Kidney tubule cell (primary cell): ENCODE measurements around the gene SCEL.
"Not testable (repeated sequence)": the region's sequence is repeated elsewhere in the genome, so short reads cannot be mapped to it uniquely, and the experiment has no call there.

ENCODE experiments used
- DNase-seq: peaks from one replicate; pipeline ENCODE4 v3.0.0-alpha.2; 2018; ENCODE audit warnings: low spot score

Gene SCEL, protein sequence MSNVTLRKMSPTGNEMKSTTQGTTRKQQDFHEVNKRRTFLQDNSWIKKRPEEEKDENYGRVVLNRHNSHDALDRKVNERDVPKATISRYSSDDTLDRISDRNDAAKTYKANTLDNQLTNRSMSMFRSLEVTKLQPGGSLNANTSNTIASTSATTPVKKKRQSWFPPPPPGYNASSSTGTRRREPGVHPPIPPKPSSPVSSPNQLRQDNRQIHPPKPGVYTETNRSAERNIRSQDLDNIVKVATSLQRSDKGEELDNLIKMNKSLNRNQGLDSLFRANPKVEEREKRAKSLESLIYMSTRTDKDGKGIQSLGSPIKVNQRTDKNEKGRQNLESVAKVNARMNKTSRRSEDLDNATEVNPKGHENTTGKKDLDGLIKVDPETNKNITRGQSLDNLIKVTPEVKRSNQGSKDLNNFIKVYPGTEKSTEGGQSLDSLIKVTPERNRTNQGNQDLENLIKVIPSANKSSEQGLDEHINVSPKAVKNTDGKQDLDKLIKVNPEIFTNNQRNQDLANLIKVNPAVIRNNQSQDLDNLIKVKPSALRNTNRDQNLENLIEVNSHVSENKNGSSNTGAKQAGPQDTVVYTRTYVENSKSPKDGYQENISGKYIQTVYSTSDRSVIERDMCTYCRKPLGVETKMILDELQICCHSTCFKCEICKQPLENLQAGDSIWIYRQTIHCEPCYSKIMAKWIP

DNA sequence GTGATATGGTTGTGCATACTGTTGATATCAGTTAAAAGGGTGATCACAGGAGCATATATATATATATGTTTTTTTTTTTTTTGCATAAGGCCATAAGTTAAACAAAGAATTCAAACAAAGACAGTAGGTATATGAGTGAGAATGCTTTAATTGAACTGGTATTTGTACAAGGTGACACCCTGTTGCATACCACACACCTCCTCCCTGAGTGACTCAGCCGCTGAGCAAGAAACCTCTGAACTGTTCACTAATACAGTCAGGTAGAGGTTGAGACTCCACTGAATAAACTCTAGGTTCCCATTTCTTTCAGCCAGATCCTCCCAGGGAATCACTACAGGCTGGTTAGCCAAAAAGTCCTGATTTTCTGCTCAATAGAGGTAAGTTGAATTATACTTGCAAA is at the start of gene SCEL:
TSS of gene SCEL (plus strand) at position 259 of the 400 bp plus-strand sequence. CDS start 20,170 bp downstream, outside the sequence.
- DNase-seq, result peak; percentile 89

DNA sequence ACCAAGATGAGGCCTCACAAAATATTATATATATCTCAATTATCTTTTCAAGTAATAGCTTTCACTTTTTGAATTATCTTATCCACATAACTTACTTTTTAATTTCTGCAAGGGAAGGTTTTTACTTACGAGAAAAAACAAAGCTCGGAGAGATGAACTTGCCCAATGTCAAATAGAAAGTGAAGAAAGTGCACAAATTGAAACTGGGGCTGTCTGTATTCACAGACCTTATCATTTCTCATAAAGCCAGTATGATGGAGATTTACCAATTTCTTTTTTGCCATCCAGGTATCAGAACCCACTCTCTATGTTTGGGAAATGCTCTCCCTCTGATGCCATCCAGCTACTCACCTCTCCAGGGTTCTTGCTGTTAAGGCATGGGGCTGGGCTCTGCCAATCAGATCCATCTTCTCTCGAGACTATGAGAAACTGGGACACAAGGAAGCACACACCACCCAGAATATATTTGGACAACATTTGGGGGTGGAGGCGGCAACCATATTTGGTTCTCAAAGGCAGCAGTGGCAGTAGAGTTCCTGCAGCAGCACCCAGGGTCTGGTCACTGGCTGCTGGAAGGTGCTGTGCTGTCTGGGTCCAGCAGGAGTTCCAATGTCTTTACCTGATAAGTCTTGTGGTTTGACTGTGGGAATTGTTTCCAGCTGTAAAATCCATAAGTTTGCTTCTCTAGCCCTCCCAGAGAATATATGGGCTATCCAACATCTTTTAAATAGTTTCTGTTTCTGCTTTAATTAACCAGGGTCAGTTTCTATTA is 45.8 kb upstream of the SCEL start:
- DNase-seq, result no peak

DNA sequence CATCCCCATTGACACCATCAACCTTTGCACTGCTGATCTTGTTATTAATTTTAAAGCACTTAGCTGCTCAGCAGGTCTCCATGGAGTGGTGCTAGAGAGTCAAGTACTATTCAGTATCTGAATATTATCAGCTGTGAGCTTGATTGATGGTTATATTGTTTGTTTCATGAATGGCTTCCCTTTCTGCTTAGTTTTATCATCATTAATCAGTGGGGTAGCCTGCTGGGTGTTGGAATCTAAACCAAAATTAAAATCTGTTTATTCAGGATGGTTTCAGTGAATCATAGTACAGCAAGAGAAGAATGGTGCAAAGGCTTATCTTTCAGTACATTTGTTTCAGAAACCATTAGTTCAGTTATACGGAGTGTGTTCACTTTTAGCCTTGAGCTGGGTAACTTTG is 42.5 kb upstream of the SCEL start:
- peak; percentile 60 for DNase-seq

DNA sequence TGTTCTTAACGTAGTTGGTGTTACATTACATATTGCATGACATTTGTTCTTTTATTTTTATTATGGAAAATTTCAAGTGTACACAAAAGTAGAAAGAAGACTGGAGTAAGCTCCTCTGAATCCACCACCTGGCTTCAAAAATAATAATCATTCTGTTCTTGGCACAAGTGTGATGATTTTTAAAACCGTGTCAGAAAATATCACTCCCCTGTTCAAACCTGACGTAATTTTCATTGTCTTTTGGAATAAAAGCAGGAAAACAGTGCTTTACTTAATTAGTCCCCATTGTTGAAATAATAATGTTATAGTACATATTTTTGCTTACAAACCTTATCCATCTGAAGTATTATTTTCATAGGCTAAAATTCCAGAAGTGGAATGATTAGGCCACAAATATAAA is 41.3 kb upstream of the SCEL start:
- no peak for DNase-seq

DNA sequence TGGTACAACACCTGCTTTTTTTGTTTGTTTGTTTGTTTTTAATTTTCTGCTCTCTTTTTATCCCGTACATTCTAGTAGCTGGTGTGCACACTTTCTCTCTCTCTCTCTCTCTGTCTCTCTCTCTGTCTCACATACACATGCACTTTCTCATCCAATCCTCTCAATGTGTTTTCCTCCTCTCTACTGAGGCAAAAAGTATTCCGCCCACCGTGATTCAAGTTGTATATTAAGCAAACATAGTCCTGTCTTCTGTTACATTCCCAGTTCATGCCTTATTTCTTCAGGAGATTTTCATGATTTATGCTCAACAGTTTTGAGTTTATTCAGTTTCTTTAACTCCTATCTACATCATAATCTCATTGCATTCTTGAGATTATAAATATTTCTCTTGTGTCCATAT is 38.2 kb upstream of the SCEL start:
- DNase-seq, result no peak

DNA sequence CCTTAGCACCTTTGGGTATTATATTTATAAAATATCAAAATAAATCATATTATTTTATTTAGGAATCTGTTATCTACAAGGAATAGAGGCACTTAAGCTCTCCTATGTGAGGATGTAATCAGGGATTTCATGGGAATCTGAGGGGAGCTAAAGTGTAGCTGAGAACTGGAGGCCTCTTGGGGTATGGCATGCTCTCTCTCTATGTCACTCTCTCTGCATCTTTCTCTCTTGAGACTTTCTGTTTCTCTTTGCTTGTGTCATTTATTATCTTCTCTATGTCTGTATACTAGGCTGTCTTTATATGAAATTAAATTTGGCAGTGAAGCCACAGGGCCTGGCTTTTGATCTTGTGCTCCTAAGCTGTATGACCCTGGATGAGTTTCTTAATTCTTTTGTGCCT is 37.7 kb upstream of the SCEL start:
- no peak for DNase-seq

DNA sequence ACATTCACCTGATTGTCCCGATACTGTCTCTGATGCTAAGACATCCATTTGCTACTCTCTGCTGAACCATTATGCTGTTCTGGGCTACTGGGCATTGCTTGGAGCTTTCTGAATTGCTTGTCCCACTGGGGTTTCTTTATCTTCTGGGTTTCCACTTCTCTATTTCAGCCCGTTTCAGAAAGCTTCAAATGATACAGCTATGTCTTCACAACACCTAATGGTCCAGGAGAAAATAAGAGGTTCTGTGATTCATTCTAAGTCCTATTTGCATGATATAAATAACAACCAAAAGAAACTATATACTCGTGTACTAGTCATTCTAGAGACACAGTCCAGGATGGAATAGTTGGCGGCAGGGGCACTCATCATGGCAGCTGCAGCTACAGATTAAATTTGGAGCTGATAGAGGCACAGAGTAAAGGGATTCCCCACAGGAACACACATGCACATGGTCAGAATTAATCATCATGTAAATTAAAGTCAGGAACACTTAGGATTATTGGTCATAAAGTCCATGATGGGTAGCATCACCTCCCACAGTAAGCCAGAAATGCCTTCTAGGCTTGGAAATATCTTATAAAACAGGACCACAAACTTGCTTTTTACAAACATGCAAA is 33.3 kb upstream of the SCEL start:
- DNase-seq, result no peak

DNA sequence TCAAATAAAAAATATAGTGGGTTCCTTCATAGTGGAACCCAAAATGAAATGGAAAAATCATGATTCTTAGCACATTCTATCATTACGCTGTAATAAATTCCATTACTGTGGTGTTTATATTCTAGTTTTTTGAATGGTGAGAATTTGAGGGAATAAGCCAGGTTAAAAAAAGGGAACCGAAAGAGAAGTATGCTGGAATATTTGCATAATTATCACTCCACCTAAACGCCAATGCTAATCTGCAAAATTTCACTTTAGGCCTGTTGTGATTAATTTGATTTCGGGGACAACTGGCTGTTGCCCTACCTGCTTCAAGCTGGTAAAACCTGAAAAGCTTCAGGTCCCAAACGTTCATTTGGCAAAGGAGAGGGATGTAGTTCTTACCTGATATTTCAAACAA is 32.1 kb upstream of the SCEL start:
- DNase-seq, result no peak

DNA sequence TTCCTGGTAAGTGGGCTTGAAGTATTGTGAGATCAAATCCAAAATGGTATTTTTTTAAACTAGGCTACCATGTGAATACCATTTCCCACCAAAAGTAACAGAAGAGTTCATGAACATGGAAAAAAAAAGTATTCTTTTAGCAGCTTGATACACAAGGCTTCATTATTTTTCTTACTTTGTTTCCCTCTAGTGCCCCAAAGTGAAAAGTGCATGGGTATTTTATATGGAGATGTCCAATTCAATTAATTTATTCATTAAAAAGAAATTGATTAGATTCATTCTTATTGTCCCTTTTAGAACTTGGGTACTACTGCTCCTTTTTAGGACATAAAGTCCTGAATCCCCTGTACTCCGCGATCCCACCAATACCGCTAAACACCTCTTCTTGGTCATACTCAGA is 28.6 kb upstream of the SCEL start:
- no peak for DNase-seq

DNA sequence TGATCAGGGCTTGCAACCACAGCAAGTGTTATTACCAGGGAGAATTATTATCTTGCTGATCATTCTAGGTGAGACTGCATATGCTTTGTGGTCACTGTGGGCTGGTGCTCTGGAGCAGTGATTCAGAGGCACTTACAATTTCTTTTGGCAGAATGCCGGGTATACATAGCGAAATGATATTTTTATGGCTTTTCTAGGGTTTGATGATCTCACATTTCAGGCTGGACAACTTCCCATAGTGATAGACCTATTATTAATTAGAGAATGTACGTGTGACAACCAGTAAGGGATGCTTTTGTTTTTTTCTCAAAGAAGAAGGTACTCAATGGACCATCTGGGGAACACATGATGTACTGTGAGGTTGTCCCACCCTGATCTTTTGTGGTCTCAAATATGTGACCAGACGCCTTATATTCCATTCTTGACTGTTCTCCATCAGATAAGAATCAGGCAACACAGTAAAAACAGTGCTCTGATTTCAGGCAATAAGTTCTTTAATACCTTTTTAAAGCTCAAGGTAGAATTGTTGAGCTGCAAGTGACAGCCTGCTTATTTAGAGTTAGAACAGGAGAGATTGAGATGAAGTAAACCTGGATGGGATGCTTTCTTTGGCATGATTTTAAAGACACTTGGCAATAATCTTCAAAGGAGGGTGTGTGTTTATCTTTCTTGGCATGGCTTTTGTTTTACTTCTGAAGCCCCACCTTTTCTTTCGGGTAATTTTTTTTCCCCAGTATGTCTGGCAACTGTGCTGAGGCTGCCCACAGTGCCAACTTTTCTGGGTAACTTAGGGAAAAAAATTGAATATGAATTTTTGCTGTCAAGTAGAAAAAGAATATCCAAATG is 27.4 kb upstream of the SCEL start:
- peak; percentile 97 for DNase-seq

DNA sequence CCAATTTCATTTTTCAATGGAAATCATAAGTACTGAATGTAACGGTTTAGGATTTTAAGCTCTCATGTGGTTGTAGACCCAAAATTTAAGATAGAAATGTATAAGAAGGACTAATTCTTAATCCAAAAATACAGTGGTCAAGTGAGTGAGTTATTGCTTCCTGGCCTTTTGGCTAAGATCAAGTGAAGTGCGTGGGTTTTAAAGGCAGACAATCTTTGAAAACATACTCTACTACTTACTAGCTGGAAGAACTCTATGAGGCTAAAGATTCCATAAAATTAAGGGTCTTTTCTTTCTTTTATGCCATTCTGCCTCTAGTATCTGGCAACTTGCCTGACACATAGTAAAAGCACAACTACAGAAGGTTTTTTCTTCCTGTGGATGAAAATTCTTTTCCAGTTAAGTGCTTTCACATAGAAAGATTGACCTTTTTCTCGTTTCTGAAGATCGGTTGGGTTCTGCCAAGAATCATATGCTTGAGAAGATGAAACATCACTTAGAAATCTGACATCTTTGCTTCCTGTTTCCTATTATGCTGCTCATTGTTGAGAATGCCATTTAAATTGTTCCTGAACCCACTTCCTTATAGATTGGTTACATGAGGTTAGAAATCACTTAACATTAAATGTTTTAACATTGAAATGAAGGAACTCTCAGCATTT is 26.4 kb upstream of the SCEL start:
- DNase-seq, result peak; percentile 96

DNA sequence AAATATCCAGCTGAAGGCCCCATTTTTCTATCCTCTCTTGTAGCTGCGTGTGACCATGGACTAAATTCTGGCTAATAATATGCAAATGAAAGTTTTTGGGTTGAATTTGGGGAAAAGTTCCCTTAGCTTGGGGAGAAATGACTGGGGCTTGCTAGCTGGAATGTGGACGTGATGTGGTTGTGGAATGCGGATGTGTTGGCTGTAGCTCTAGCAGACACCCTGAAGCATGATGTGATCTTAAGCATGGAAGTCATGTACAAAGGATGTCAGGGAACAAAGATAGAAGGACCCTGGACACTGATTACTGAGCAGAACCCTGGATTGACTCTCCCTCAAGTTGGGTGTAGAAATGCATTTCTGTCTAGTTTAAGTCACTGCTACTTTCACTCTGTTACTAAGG is 25.4 kb upstream of the SCEL start:
- DNase-seq, result peak; percentile 78

DNA sequence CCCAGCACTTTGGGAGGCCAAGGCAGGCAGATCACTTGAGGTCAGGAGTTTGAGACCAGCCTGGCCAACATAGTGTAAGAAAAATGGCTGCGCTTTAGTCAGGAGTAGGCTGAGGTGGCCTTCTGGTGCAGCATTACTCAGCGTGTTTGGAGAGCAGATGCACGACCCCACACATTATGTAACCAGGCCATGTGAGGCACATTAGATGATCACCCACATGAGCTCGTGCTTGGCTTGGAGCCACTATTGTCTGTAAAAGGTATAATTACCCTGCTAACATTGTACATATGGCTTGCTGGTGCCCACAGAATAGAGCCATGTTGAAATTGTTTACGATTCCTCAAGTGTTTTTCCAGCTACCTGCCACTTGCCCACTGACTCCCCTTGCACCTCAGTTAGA is 24.0 kb upstream of the SCEL start:
- peak; percentile 73 for DNase-seq

DNA sequence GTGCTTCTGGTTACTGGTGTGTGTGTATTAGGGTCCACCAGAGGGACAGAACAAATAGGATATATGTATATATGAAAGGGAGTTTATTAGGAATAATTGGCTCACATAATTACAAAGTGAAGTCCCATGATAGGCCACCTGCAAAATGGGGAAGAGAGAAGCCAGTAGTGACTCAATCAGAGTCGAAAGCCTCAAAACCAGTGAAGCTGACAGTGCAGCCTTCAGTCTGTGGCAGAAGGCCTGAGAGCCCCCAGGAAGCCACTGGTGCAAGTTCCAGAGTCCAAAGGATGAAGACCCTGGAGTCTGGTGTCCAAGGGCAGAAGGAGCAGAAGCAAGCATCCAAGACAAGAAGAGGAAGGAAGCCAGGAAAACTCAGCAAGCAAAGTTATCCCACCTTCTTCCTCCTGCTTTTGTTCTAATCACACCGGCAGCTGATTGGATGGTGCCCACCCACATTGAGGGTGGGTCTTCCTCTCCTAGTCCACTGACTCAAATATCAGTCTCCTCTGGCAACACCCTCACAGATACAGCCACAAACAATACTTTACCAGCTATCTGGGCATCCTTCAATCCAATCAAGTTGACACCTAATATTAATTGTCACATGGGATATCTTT is 21.7 kb upstream of the SCEL start:
- peak; percentile 32 for DNase-seq

DNA sequence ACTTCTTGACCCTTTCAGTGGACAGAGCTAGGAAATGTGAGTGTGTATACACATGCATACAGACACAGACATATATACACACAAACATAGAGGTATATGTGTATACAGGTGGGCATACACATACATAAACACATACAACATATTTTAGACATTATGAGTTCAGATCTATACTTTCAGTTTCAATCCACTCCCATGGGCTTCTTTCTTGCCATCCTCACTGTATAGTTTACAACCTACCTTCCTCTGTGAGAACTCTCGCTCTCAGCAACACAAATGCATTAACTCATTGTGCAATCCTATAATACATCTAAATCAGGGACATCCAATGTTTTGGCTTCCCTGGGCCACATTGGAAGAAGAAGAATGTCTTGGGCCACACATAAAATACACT is 21.2 kb upstream of the SCEL start:
- no peak for DNase-seq

DNA sequence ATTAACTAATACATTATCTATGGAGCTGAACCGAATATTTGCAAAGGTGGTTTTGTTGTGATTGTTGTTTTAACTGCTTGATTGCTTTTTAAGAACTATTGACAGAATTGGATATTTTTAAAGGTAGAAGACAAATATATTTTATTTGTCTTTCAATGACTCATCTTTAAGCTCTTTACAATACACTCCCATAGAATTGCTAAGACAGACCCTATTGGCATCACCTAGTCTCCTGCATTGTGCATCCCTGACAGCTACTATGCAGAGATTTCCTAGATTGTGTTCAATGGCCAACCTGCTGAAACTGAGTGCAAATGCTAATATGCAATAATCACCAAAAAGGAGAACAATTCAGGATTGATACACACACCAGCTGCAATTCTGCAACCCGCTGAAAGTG is 19.7 kb upstream of the SCEL start:
- DNase-seq, result no peak

DNA sequence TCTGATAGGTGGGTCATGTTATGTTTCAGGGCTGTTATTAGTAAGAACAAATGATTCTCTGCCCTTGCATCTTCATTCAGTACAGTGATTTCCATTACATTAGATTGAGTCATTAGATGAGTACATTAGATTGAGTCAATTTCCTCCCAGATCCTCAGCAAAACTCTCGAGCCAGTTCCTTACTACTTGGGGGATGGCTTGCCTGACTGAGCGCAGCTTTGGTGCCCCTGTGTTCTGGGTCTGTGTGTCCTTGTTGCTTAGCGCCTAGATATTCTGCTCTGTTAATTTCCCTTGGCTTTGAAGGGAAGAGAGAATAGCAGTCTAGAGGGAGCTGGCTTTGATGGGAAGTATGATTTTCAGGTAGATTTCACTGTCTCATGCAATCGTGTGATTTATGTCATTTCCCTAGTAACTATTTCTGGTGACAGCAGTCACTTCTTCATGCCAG is 19.1 kb upstream of the SCEL start:
- DNase-seq, result peak; percentile 99

DNA sequence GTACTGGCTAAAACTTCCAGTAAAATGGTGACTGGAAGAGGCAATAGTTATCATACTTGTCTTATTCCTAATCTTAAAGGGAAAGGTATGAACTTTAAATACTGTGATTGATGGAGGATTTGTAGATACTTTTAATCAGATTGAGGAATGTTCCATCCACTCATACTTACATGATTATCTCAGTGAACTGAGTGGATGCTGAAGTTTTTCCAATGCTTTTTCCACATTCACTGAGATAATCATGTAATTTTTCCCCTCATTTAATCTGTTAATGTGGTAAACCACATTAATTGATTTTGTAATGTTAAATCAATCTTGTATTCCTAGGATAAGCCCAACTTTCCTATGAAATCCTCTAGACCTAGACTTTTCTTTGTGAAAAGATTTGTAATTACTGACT is 17.2 kb upstream of the SCEL start:
- no peak for DNase-seq

DNA sequence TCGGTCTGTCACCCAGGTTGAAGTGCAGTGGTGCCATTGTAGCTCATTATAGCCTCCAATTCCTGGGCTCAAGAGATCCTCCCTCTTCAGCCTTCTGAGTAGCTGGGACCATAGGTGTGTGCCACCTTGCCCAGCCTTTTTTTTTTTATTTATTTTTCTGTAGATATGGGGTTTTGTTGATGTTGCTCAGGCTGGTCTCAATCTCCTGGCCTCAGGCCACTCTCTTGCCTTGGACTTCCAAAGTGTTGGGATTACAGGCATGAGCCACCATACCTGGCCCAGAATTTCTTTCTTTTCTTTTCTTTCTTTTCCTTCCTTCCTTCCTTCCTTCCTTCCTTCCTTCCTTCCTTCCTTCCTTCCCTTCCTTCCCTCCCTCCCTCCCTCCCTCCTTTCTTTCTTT is 16.1 kb upstream of the SCEL start:
- not testable (repeated sequence) for DNase-seq

DNA sequence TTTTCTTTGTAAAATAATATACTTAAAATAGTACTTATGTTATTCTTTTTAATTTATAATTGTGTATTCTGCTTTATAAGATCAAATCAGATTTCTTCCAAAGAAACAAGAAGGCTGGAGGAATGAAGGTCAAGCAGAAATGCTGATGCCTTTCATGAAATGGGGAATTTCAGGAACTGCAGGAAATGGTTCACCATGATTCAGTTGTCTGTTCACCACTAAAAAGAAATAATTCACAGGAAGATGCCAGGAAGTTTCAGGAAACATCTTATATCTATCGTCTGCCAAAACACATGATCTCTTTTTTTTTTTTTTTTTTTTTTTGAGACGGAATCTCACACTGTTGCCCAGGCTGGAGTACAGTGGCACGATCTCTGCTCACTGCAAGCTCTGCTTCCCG is 15.7 kb upstream of the SCEL start:
- DNase-seq, result peak; percentile 82
